NB4 (cell line): Measurements from ENCODE around the gene IMP3.

Source experiments
- CTCF ChIP-seq: IDR thresholded peaks from one replicate; pipeline ENCODE4 v1.5.1; 2012; ENCODE audit warnings: low read depth, low read length
- MAX ChIP-seq: IDR thresholded peaks from 2 replicates; pipeline ENCODE4 v1.6.1; 2011; ENCODE audit warnings: low read depth, low read length
- MYC ChIP-seq: IDR thresholded peaks from 2 replicates; pipeline ENCODE4 v1.6.1; 2011; ENCODE audit warnings: low read depth, low read length
- POLR2A ChIP-seq: IDR thresholded peaks from 2 replicates; pipeline ENCODE4 v1.6.1; 2011; ENCODE audit warnings: mild to moderate bottlenecking; ENCODE audit not compliant: insufficient read length; ENCODE audit errors: extremely low read depth

DNA sequence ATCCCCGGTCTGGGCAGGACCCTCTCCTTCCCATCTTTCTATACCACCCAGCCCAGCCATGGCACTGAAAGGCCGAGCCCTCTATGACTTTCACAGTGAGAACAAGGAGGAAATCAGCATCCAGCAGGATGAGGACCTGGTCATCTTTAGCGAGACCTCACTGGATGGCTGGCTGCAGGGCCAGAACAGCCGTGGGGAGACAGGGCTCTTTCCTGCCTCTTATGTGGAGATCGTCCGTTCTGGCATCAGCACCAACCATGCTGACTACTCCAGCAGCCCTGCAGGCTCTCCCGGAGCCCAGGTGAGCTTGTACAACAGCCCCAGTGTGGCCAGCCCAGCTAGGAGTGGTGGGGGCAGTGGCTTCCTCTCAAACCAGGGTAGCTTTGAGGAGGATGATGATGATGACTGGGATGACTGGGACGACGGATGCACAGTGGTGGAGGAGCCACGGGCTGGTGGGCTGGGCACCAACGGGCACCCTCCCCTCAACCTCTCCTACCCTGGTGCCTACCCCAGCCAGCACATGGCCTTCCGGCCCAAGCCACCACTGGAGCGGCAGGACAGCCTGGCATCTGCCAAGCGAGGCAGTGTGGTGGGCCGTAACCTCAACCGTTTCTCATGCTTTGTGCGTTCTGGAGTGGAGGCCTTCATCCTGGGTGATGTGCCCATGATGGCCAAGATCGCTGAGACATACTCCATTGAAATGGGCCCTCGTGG lies 9.2 kb upstream of the IMP3 start:
- TF ChIP-seq CTCF (no peak), POLR2A (no peak), MAX (no peak), MYC (no peak)
